IMR-90 (cell line): ENCODE measurements around the gene PPP1R9A. TPM values are rescaled to one million over a fixed set of nuclear protein-coding genes. Genes with fewer than 3 reads are reported as not detected.

ENCODE experiments used
- ATAC-seq: fragments of 200-7000 bp; cut with Tn5 transposase; 2 replicates; pipeline ENCODE4 v1.9.1; 2020; ENCODE audit warnings: low read depth, mild to moderate bottlenecking, moderate library complexity
- BruUV-seq: library from RNA; stranded (reverse); fragments of 400-500 nt; replicated peaks from 2 replicates; lab custom pipeline; 2021; lab: Mats Ljungman, UMichigan
- CTCF ChIA-PET: fragments of 300-600 bp; formaldehyde crosslinking; extraction: SDS; loops from one replicate; lab custom pipeline; 2021; ENCODE audit warnings: antibody characterized with exemption; lab: Yijun Ruan, JAX
- POLR2A ChIA-PET: fragments of 300-600 bp; sonication (Branson Sonifier 250); formaldehyde crosslinking; loops from one replicate; lab custom pipeline; 2022; ENCODE audit warnings: antibody characterized with exemption; ENCODE audit not compliant: unreplicated experiment; lab: Charles Lee
- DNase-seq: peaks from one replicate; pipeline ENCODE4 v3.0.0; 2013
- H2AFZ ChIP-seq: replicated peaks from 2 replicates; pipeline ENCODE3; 2013; ENCODE audit warnings: low read length, mild to moderate bottlenecking; ENCODE audit not compliant: poor library complexity
- H2AK5ac ChIP-seq: 2 replicates; pipeline ENCODE4 v1.6.1; 2013; ENCODE audit warnings: low read depth, low read length, inconsistent platforms
- H2AK9ac ChIP-seq: replicated peaks from 2 replicates; pipeline ENCODE3; 2013; ENCODE audit warnings: mild to moderate bottlenecking, low read depth, low read length, moderate library complexity; ENCODE audit not compliant: poor library complexity
- H2BK120ac ChIP-seq: 2 replicates; pipeline ENCODE4 v1.6.1; 2013; ENCODE audit warnings: low read depth, low read length, inconsistent platforms
- H2BK15ac ChIP-seq: 3 replicates; pipeline ENCODE4 v1.6.1; 2013; ENCODE audit warnings: low read depth, low read length, inconsistent platforms
- H2BK20ac ChIP-seq: 2 replicates; pipeline ENCODE4 v1.6.1; 2013; ENCODE audit warnings: low read depth, mild to moderate bottlenecking, inconsistent platforms, low read length, moderate library complexity
- H2BK5ac ChIP-seq: 2 replicates; pipeline ENCODE4 v1.6.1; 2013; ENCODE audit warnings: mild to moderate bottlenecking, low read depth, low read length, inconsistent platforms; ENCODE audit not compliant: poor library complexity, severe bottlenecking
- H3K14ac ChIP-seq: replicated peaks from 2 replicates; pipeline ENCODE4 v1.6.1; 2013; ENCODE audit warnings: low read depth, low read length, inconsistent platforms
- H3K18ac ChIP-seq: 2 replicates; pipeline ENCODE4 v1.6.1; 2013; ENCODE audit warnings: low read depth, low read length, control low read depth
- H3K23ac ChIP-seq: 2 replicates; pipeline ENCODE4 v1.6.1; 2013; ENCODE audit warnings: low read depth, low read length, inconsistent platforms
- H3K27ac ChIP-seq: 2 replicates; pipeline ENCODE4 v1.5.1; 2013; ENCODE audit warnings: mild to moderate bottlenecking, control low read depth, low read length; ENCODE audit not compliant: insufficient read depth
- H3K27me3 ChIP-seq: 2 replicates; pipeline ENCODE4 v1.6.1; 2013; ENCODE audit warnings: low read length; ENCODE audit not compliant: control insufficient read depth, insufficient read depth
- H3K36me3 ChIP-seq: 2 replicates; pipeline ENCODE4 v1.6.1; 2013; ENCODE audit warnings: low read length, mixed read lengths; ENCODE audit not compliant: control insufficient read depth, insufficient read depth
- H3K4ac ChIP-seq: 2 replicates; pipeline ENCODE4 v1.6.1; 2013; ENCODE audit warnings: low read depth, low read length, inconsistent platforms
- H3K4me1 ChIP-seq: 2 replicates; pipeline ENCODE4 v1.6.1; 2013; ENCODE audit warnings: low read length, mixed read lengths; ENCODE audit not compliant: control insufficient read depth, insufficient read depth
- H3K4me2 ChIP-seq: 2 replicates; pipeline ENCODE4 v1.6.1; 2013; ENCODE audit warnings: low read depth, mild to moderate bottlenecking, control low read depth, low read length, moderate library complexity
- H3K4me3 ChIP-seq: 2 replicates; pipeline ENCODE4 v1.5.1; 2013; ENCODE audit warnings: low read depth, mild to moderate bottlenecking, control low read depth, low read length, moderate library complexity; ENCODE audit not compliant: insufficient read depth
- H3K56ac ChIP-seq: 2 replicates; pipeline ENCODE4 v1.6.1; 2013; ENCODE audit warnings: low read length, inconsistent platforms; ENCODE audit not compliant: insufficient read depth; ENCODE audit errors: extremely low read depth
- H3K79me1 ChIP-seq, 2 experiments: 2 replicates each; pipeline ENCODE4 v1.6.1; 2013; ENCODE audit warnings: low read length in 2 of 2, inconsistent platforms in 1 of 2, low read depth in 1 of 2
- H3K9ac ChIP-seq: 2 replicates; pipeline ENCODE4 v1.6.1; 2013; ENCODE audit warnings: low read depth, low read length, control low read depth
- H3K9me1 ChIP-seq: 2 replicates; pipeline ENCODE4 v1.6.1; 2013; ENCODE audit warnings: low read length, inconsistent platforms; ENCODE audit not compliant: insufficient read depth
- H3K9me3 ChIP-seq: 2 replicates; pipeline ENCODE4 v1.6.1; 2013; ENCODE audit warnings: low read length; ENCODE audit not compliant: control insufficient read depth, insufficient read depth
- H4K20me1 ChIP-seq: 2 replicates; pipeline ENCODE4 v1.6.1; 2013; ENCODE audit warnings: low read length, inconsistent platforms; ENCODE audit not compliant: insufficient read depth
- H4K5ac ChIP-seq: 2 replicates; pipeline ENCODE4 v1.6.1; 2013; ENCODE audit warnings: mild to moderate bottlenecking, low read depth, low read length, control low read depth
- H4K8ac ChIP-seq, 2 experiments: 2 replicates each; pipeline ENCODE4 v1.6.1; 2013; ENCODE audit warnings: low read depth in 2 of 2, low read length in 2 of 2, control low read depth in 1 of 2, inconsistent platforms in 1 of 2
- H4K91ac ChIP-seq: 2 replicates; pipeline ENCODE4 v1.6.1; 2013; ENCODE audit warnings: low read depth, low read length, inconsistent platforms; ENCODE audit not compliant: insufficient read depth
- CEBPB ChIP-seq: IDR thresholded peaks from 2 replicates; pipeline ENCODE4 v1.6.1; 2012; ENCODE audit warnings: low read depth, low read length, improper control_type of control experiment
- MAFK ChIP-seq: IDR thresholded peaks from 2 replicates; pipeline ENCODE4 v1.6.1; 2012; ENCODE audit warnings: low read depth, low read length, improper control_type of control experiment
- MXI1 ChIP-seq: IDR thresholded peaks from 2 replicates; pipeline ENCODE4 v1.6.1; 2012; ENCODE audit warnings: low read depth, mild to moderate bottlenecking, low read length, moderate library complexity, borderline replicate concordance
- NFE2L2 ChIP-seq: fragments of 150-350 bp; IDR thresholded peaks from 2 replicates; pipeline ENCODE4 v1.6.1; 2016; ENCODE audit warnings: low read depth, mild to moderate bottlenecking, low read length
- SMC3 ChIP-seq: fragments of 150-350 bp; IDR thresholded peaks from 2 replicates; pipeline ENCODE4 v1.6.1; 2016; ENCODE audit warnings: low read depth, mild to moderate bottlenecking, antibody characterized with exemption, low read length, moderate library complexity
- WGBS, 2 experiments: methylation state at CpG; one replicate each; pipeline versions ENCODE4 v1.1.5 to v1.1.7; 2013; ENCODE audit warnings: missing lambda C conversion rate in 2 of 2; ENCODE audit not compliant: insufficient read length in 1 of 2; ENCODE audit errors: extremely low coverage in 2 of 2; 5-methylcytosine and 5-hydroxymethylcytosine counted together
- dilution Hi-C: fragments of 300-500 bp; cut with HindIII; formaldehyde crosslinking; loops from one replicate; pipeline ENCODE4 v1.14.3; 2018; ENCODE audit warnings: low sequenced_read_pairs; ENCODE audit not compliant: unreplicated experiment
- in situ Hi-C: fragments of 300-500 bp; cut with MboI; formaldehyde crosslinking; loops from 3 replicates; pipeline ENCODE4 v1.14.3; 2019; ENCODE audit warnings: low sequenced_read_pairs, inconsistent platforms, mixed read lengths
- intact Hi-C: fragments of 100-400 bp; cut with micrococcal nuclease; formaldehyde crosslinking; loops from 2 replicates; pipeline ENCODE4 v1.10.0; 2022
- polyA plus RNA-seq, 3 experiments: library from polyadenylated mRNA; depleted of rRNA; stranded (reverse); fragments of >200 nt; gene quantifications; 2 replicates each; pipeline ENCODE4 v1.2.3, GENCODE V29; 2012; ENCODE audit warnings: low replicate concordance in 1 of 3
- total RNA-seq: library from RNA; depleted of rRNA; stranded (reverse); fragments of >200 nt; gene quantifications from 2 replicates; pipeline ENCODE4 v1.2.3, GENCODE V29; 2012

The PPP1R9A gene
- total and polyA plus RNA-seq, 2 of the 4 experiments (the other 2 are of a cell fraction) = not detected

- Histone ChIP-seq H4K5ac (no peak overlapping the region), H2AK5ac (no peak overlapping the region), H4K91ac (no peak overlapping the region), H3K18ac (no peak overlapping the region), H2AK9ac (no peak overlapping the region), H3K56ac (no peak overlapping the region), H3K4me2 (no peak overlapping the region), H3K9me1 (no peaks in the 10 kb centered on the region), H3K4me1 (no peaks in the 10 kb centered on the region), H3K4ac (no peak overlapping the region), H3K23ac (no peak overlapping the region), H3K36me3 (no peaks in the 10 kb centered on the region), H4K8ac (no peak overlapping the region), H2BK15ac (no peak overlapping the region), H2BK20ac (no peak overlapping the region), H3K27ac (no peak overlapping the region), H3K79me1 (no peaks in the 10 kb centered on the region), H3K9ac (no peak overlapping the region), H3K4me3 (no peak overlapping the region), H4K20me1 (no peaks in the 10 kb centered on the region), H2BK5ac (no peak overlapping the region), H3K9me3 (no peaks in the 10 kb centered on the region), H3K27me3 (no peaks in the 10 kb centered on the region), H3K14ac (no peak overlapping the region), H2BK120ac (no peak overlapping the region), H2AFZ (no peak overlapping the region)
- no TSS peak for BruUV-seq
- intact Hi-C loops (no loop called here), dilution Hi-C loops (no loop called here), in situ Hi-C loops (loop anchor here (25.0 kb wide), 1 partner anchor 967 kb away; no protein-coding TSS in a partner anchor)
- no CpG with 5 or more reads among the region's 5 CpGs for WGBS, 2 experiments
- TF ChIP-seq CEBPB (no peak), NFE2L2 (no peak), SMC3 (no peak), MXI1 (no peak), MAFK (no peak)
- no peak for ATAC-seq
- ChIA-PET CTCF (no interaction called here), POLR2A (no interaction called here)
- no peak for DNase-seq
Observed at GRCh38 chr7:95229301-95229700, 321.9 kb downstream of the PPP1R9A start.
